ENCODE measurements around the gene RAB23.
A peak's percentile ranks its signal among the peaks of the same experiment; 100 is the strongest.

The RAB23 gene

GRCh38 chr6:57205550-57206328 is 16.4 kb downstream of the RAB23 start:
- Histone ChIP-seq H3K27me3 (ENCODE audit: control insufficient read depth, insufficient read depth, low read length) (no peaks in the 10 kb centered on the region), H3K9ac (ENCODE audit: low read depth, low read length) (no peak overlapping the region), H3K4me1 (ENCODE audit: control insufficient read depth, insufficient read depth, low read length) (peaks cover 5% of the 10 kb centered on the region), H3K4me3 (ENCODE audit: low read depth, low read length) (no peak overlapping the region), H3K9me3 (ENCODE audit: control insufficient read depth, insufficient read depth, low read length) (no peaks in the 10 kb centered on the region), H3K36me3 (ENCODE audit: control insufficient read depth, insufficient read depth, low read length) (no peaks in the 10 kb centered on the region)

- H3K9ac ChIP-seq (ENCODE audit: low read depth, low read length) = no peak overlapping the region
- H3K36me3 ChIP-seq (ENCODE audit: control insufficient read depth, insufficient read depth, low read length) = no peaks in the 10 kb centered on the region
- H3K4me3 ChIP-seq (ENCODE audit: low read depth, low read length) = no peak overlapping the region
- H3K9me3 ChIP-seq (ENCODE audit: control insufficient read depth, insufficient read depth, low read length) = no peaks in the 10 kb centered on the region
- peaks cover 9% of the 10 kb centered on the region for H3K4me1 ChIP-seq (ENCODE audit: control insufficient read depth, insufficient read depth, low read length)
- H3K27me3 ChIP-seq (ENCODE audit: control insufficient read depth, insufficient read depth, low read length) = no peaks in the 10 kb centered on the region
Measured at GRCh38 chr6:57201718-57202117, 20.4 kb downstream of the RAB23 start.

- peak overlapping the region; percentile 17 for H3K9ac ChIP-seq (ENCODE audit: low read depth, low read length)
- no peaks in the 10 kb centered on the region for H3K27me3 ChIP-seq (ENCODE audit: control insufficient read depth, insufficient read depth, low read length)
- no peak overlapping the region for H3K4me3 ChIP-seq (ENCODE audit: low read depth, low read length)
- peaks cover 5% of the 10 kb centered on the region for H3K4me1 ChIP-seq (ENCODE audit: control insufficient read depth, insufficient read depth, low read length)
- H3K9me3 ChIP-seq (ENCODE audit: control insufficient read depth, insufficient read depth, low read length) = no peaks in the 10 kb centered on the region
- no peaks in the 10 kb centered on the region for H3K36me3 ChIP-seq (ENCODE audit: control insufficient read depth, insufficient read depth, low read length)
Measured at GRCh38 chr6:57198926-57199636, 23.0 kb downstream of the RAB23 start.

- peaks cover 5% of the 10 kb centered on the region for H3K4me1 ChIP-seq (ENCODE audit: control insufficient read depth, insufficient read depth, low read length)
- no peaks in the 10 kb centered on the region for H3K9me3 ChIP-seq (ENCODE audit: control insufficient read depth, insufficient read depth, low read length)
- no peaks in the 10 kb centered on the region for H3K36me3 ChIP-seq (ENCODE audit: control insufficient read depth, insufficient read depth, low read length)
- no peaks in the 10 kb centered on the region for H3K27me3 ChIP-seq (ENCODE audit: control insufficient read depth, insufficient read depth, low read length)
- H3K9ac ChIP-seq (ENCODE audit: low read depth, low read length) = no peak overlapping the region
- H3K4me3 ChIP-seq (ENCODE audit: low read depth, low read length) = no peak overlapping the region
Measured at GRCh38 chr6:57195457-57195856, 26.6 kb downstream of the RAB23 start.

GRCh38 chr6:57193177-57193576 is 28.9 kb downstream of the RAB23 start:
- no peaks in the 10 kb centered on the region for H3K9me3 ChIP-seq (ENCODE audit: control insufficient read depth, insufficient read depth, low read length)
- no peak overlapping the region for H3K9ac ChIP-seq (ENCODE audit: low read depth, low read length)
- no peak overlapping the region for H3K4me3 ChIP-seq (ENCODE audit: low read depth, low read length)
- no peaks in the 10 kb centered on the region for H3K27me3 ChIP-seq (ENCODE audit: control insufficient read depth, insufficient read depth, low read length)
- no peaks in the 10 kb centered on the region for H3K36me3 ChIP-seq (ENCODE audit: control insufficient read depth, insufficient read depth, low read length)
- no peaks in the 10 kb centered on the region for H3K4me1 ChIP-seq (ENCODE audit: control insufficient read depth, insufficient read depth, low read length)

- Histone ChIP-seq H3K36me3 (ENCODE audit: control insufficient read depth, insufficient read depth, low read length) (no peaks in the 10 kb centered on the region), H3K9me3 (ENCODE audit: control insufficient read depth, insufficient read depth, low read length) (no peaks in the 10 kb centered on the region), H3K9ac (ENCODE audit: low read depth, low read length) (no peak overlapping the region), H3K27me3 (ENCODE audit: control insufficient read depth, insufficient read depth, low read length) (no peaks in the 10 kb centered on the region), H3K4me3 (ENCODE audit: low read depth, low read length) (no peak overlapping the region), H3K4me1 (ENCODE audit: control insufficient read depth, insufficient read depth, low read length) (no peaks in the 10 kb centered on the region)
Measured at GRCh38 chr6:57190140-57190539, 32.0 kb downstream of the RAB23 start.

GRCh38 chr6:57183336-57183735 is 38.8 kb downstream of the RAB23 start:
- H3K36me3 ChIP-seq (ENCODE audit: control insufficient read depth, insufficient read depth, low read length) = peaks cover 4% of the 10 kb centered on the region
- no peak overlapping the region for H3K4me3 ChIP-seq (ENCODE audit: low read depth, low read length)
- H3K4me1 ChIP-seq (ENCODE audit: control insufficient read depth, insufficient read depth, low read length) = no peaks in the 10 kb centered on the region
- no peak overlapping the region for H3K9ac ChIP-seq (ENCODE audit: low read depth, low read length)
- H3K27me3 ChIP-seq (ENCODE audit: control insufficient read depth, insufficient read depth, low read length) = no peaks in the 10 kb centered on the region
- no peaks in the 10 kb centered on the region for H3K9me3 ChIP-seq (ENCODE audit: control insufficient read depth, insufficient read depth, low read length)

- Histone ChIP-seq H3K36me3 (ENCODE audit: control insufficient read depth, insufficient read depth, low read length) (peaks cover 4% of the 10 kb centered on the region), H3K27me3 (ENCODE audit: control insufficient read depth, insufficient read depth, low read length) (no peaks in the 10 kb centered on the region), H3K9ac (ENCODE audit: low read depth, low read length) (no peak overlapping the region), H3K4me3 (ENCODE audit: low read depth, low read length) (no peak overlapping the region), H3K4me1 (ENCODE audit: control insufficient read depth, insufficient read depth, low read length) (no peaks in the 10 kb centered on the region), H3K9me3 (ENCODE audit: control insufficient read depth, insufficient read depth, low read length) (no peaks in the 10 kb centered on the region)
Measured at GRCh38 chr6:57182017-57182432, 40.1 kb downstream of the RAB23 start.

- Histone ChIP-seq H3K27me3 (ENCODE audit: control insufficient read depth, insufficient read depth, low read length) (no peaks in the 10 kb centered on the region), H3K36me3 (ENCODE audit: control insufficient read depth, insufficient read depth, low read length) (peaks cover 4% of the 10 kb centered on the region), H3K9me3 (ENCODE audit: control insufficient read depth, insufficient read depth, low read length) (no peaks in the 10 kb centered on the region), H3K4me1 (ENCODE audit: control insufficient read depth, insufficient read depth, low read length) (peaks cover 3% of the 10 kb centered on the region), H3K4me3 (ENCODE audit: low read depth, low read length) (no peak overlapping the region), H3K9ac (ENCODE audit: low read depth, low read length) (no peak overlapping the region)
Measured at GRCh38 chr6:57180596-57180995, 41.5 kb downstream of the RAB23 start.

- Histone ChIP-seq H3K36me3 (ENCODE audit: control insufficient read depth, insufficient read depth, low read length) (no peaks in the 10 kb centered on the region), H3K4me1 (ENCODE audit: control insufficient read depth, insufficient read depth, low read length) (peaks cover 10% of the 10 kb centered on the region), H3K27me3 (ENCODE audit: control insufficient read depth, insufficient read depth, low read length) (peaks cover 9% of the 10 kb centered on the region), H3K4me3 (ENCODE audit: low read depth, low read length) (no peak overlapping the region), H3K9ac (ENCODE audit: low read depth, low read length) (no peak overlapping the region), H3K9me3 (ENCODE audit: control insufficient read depth, insufficient read depth, low read length) (no peaks in the 10 kb centered on the region)
Measured at GRCh38 chr6:57177545-57178265, 44.4 kb downstream of the RAB23 start.

GRCh38 chr6:57174511-57174907 is 47.6 kb downstream of the RAB23 start:
- Histone ChIP-seq H3K4me3 (ENCODE audit: low read depth, low read length) (peak overlapping the region; percentile 70), H3K9ac (ENCODE audit: low read depth, low read length) (no peak overlapping the region), H3K9me3 (ENCODE audit: control insufficient read depth, insufficient read depth, low read length) (no peaks in the 10 kb centered on the region), H3K4me1 (ENCODE audit: control insufficient read depth, insufficient read depth, low read length) (peaks cover 10% of the 10 kb centered on the region), H3K27me3 (ENCODE audit: control insufficient read depth, insufficient read depth, low read length) (peaks cover 9% of the 10 kb centered on the region), H3K36me3 (ENCODE audit: control insufficient read depth, insufficient read depth, low read length) (no peaks in the 10 kb centered on the region)
